ENCODE measurements around the gene CMA1.
"Not testable (repeated sequence)": the region's sequence is repeated elsewhere in the genome, so short reads cannot be mapped to it uniquely, and the experiment has no call there.

CMA1 gene

GRCh38 chr14:24534286-24534685 is 26.2 kb upstream of the CMA1 start:
- no peak overlapping the region for H3K27ac ChIP-seq (ENCODE audit: extremely low read depth, low read depth, low read length)
- ChIA-PET POLR2A (no interaction called here), CTCF (interaction anchor here (1.3 kb wide), 1 partner anchor 71 kb away, joined by 4 read pairs; no protein-coding TSS in a partner anchor)
- no peaks in the 10 kb centered on the region for H3K9me3 ChIP-seq (ENCODE audit: control insufficient read depth, insufficient read depth, low read depth, low read length)
- H3K4me3 ChIP-seq (ENCODE audit: low read depth, low read length), result no peak overlapping the region
- no peaks in the 10 kb centered on the region for H3K36me3 ChIP-seq (ENCODE audit: control insufficient read depth in 2 of 2, insufficient read depth in 1 of 2, low read length in 2 of 2)
- H3K4me1 ChIP-seq (ENCODE audit: control insufficient read depth, insufficient read depth, low read length), result no peaks in the 10 kb centered on the region
- TF ChIP-seq SCRT1 (tag by site-specific recombination; IDR thresholded peaks at IDR 0.05; ENCODE audit: borderline replicate concordance), result no peak
- TF ChIP-seq ZNF621 (tag by site-specific recombination; IDR thresholded peaks at IDR 0.05), result no peak
- no peak for TF ChIP-seq ZNF544 (tag by site-specific recombination; IDR thresholded peaks at IDR 0.05)
- no peak for TF ChIP-seq ZNF266 (tag by site-specific recombination; IDR thresholded peaks at IDR 0.05; ENCODE audit: low read depth)
- TF ChIP-seq ATF2 (tag by site-specific recombination; IDR thresholded peaks at IDR 0.05; ENCODE audit: low read depth), result no peak
- no peak for TF ChIP-seq ZNF398 (tag by site-specific recombination; IDR thresholded peaks at IDR 0.05)

- H3K27ac ChIP-seq (ENCODE audit: extremely low read depth, low read depth, low read length); H3K4me3 ChIP-seq (ENCODE audit: low read depth, low read length); CTCF ChIA-PET; H3K36me3 ChIP-seq (ENCODE audit: control insufficient read depth in 2 of 2, insufficient read depth in 1 of 2, low read length in 2 of 2); POLR2A ChIA-PET; H3K9me3 ChIP-seq (ENCODE audit: control insufficient read depth, insufficient read depth, low read depth, low read length); H3K4me1 ChIP-seq (ENCODE audit: control insufficient read depth, insufficient read depth, low read length): not testable (repeated sequence)
Measured at GRCh38 chr14:24525877-24526620, 18.0 kb upstream of the CMA1 start.

GRCh38 chr14:24518851-24519250 is 10.8 kb upstream of the CMA1 start:
- TF ChIP-seq ZNF707 (tag by site-specific recombination; IDR thresholded peaks at IDR 0.05), result no peak
- no peak for TF ChIP-seq ZNF19 (tag by site-specific recombination; IDR thresholded peaks at IDR 0.05; ENCODE audit: low read depth)
- TF ChIP-seq ZNF239 (tag by site-specific recombination; IDR thresholded peaks at IDR 0.05), result no peak
- TF ChIP-seq ZNF830 (tag by site-specific recombination; IDR thresholded peaks at IDR 0.05; ENCODE audit: low read depth), result no peak
- TF ChIP-seq ZNF292 (tag by site-specific recombination; IDR thresholded peaks at IDR 0.05; ENCODE audit: borderline replicate concordance, low read depth), result no peak
- no peak for TF ChIP-seq KLF10 (tag by site-specific recombination; IDR thresholded peaks at IDR 0.05)
- no peak for TF ChIP-seq TSHZ1 (tag by site-specific recombination; IDR thresholded peaks at IDR 0.05; ENCODE audit: borderline replicate concordance)
- TF ChIP-seq ZNF354C (tag by site-specific recombination; IDR thresholded peaks at IDR 0.05; ENCODE audit: borderline replicate concordance, low read depth), result no peak
- no peak for TF ChIP-seq FEZF1 (tag by site-specific recombination; IDR thresholded peaks at IDR 0.05)
- TF ChIP-seq PBX3 (CRISPR knock-in tag; IDR thresholded peaks at IDR 0.05), result no peak
- no peak for TF ChIP-seq ZNF341 (tag by site-specific recombination; IDR thresholded peaks at IDR 0.05; ENCODE audit: low read depth)
- no peak for TF ChIP-seq GLIS2 (tag by site-specific recombination; IDR thresholded peaks at IDR 0.05)
- TF ChIP-seq ZNF768 (tag by site-specific recombination; IDR thresholded peaks at IDR 0.05), result no peak
- CTCF ChIA-PET, result no interaction called here

More at GRCh38 chr14:24518851-24519250, 10.8 kb upstream of the CMA1 start:
- H3K9me3 ChIP-seq (ENCODE audit: control insufficient read depth, insufficient read depth, low read depth, low read length), result no peaks in the 10 kb centered on the region
- no peak overlapping the region for H3K27ac ChIP-seq (ENCODE audit: extremely low read depth, low read depth, low read length)
- H3K4me3 ChIP-seq (ENCODE audit: low read depth, low read length), result no peak overlapping the region
- no peaks in the 10 kb centered on the region for H3K4me1 ChIP-seq (ENCODE audit: control insufficient read depth, insufficient read depth, low read length)
- H3K36me3 ChIP-seq (ENCODE audit: control insufficient read depth in 2 of 2, insufficient read depth in 1 of 2, low read length in 2 of 2), result no peaks in the 10 kb centered on the region
- POLR2A ChIA-PET, result no interaction called here

Data from HEK293 (cell line).